GM13976 (cell line): ENCODE measurements around the gene ZG16B.
A peak's percentile ranks its signal among the peaks of the same experiment; 100 is the strongest.

ENCODE experiments used
- DNase-seq: peaks from one replicate; pipeline ENCODE4 v3.0.0; 2012; ENCODE audit warnings: low spot score
- CTCF ChIP-seq: IDR thresholded peaks from 2 replicates; pipeline ENCODE4 v1.5.1; 2012; ENCODE audit warnings: borderline replicate concordance, mild to moderate bottlenecking; ENCODE audit not compliant: insufficient read depth; ENCODE audit errors: extremely low read depth, missing control alignments, control extremely low read depth
- in situ Hi-C: fragments of 300-500 bp; cut with MboI; formaldehyde crosslinking; loops from one replicate; pipeline ENCODE4 v1.12.0; 2022; ENCODE audit warnings: low sequenced_read_pairs, mixed read lengths, inconsistent platforms; ENCODE audit not compliant: unreplicated experiment

The ZG16B gene

DNA sequence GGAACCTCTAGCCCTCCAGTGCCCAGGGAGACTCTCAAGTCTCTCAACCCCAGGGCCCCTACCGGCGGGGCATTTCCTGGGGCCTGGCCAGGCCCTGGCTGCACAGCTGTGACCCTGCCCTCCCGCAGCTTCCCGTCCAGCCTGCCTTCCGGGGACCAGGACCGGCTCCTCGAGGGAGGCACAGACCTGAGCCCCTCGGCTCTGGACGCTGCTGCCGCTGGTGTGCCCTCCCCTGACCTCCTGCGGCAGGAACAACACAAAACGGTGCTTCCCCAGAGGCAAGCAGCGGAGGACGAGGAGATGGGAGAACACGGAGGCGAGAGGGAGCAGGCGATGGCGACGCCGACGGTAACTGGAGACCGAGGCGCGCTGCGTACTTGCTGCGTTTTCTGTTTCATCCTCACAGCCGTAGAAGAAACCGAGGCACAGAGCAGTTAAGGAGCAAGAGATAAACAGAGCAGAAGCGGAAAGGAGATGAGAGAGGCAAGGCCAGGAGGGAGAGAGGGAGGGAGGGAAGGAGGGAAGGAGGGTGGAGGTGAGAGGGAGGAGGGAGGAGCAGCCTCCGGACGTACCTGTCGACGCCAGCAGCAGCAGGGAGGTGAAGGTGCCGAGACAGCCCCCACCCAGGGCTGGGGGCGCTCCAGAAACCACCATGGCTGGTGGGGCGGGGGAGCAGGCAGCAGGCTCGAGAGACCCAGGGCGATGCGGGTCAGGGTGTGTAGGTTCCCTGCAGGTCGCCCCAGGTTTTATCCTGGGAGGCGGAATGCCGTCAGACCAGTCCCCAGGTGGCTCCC is 27.5 kb downstream of the ZG16B start, which contains the start of gene PRSS22:
Gene PRSS22 (minus strand): TSS at position 720 of the 794 bp plus-strand sequence. CDS start 66 bp downstream, at position 654.
- in situ Hi-C loops, result no loop called here
- no peak for TF ChIP-seq CTCF
- DNase-seq, result peak; percentile 43

- TF ChIP-seq CTCF, result no peak
- DNase-seq, result peak; percentile 28
Observed at GRCh38 chr16:2858245-2859025, 28.3 kb downstream of the ZG16B start.

GRCh38 chr16:2859686-2860265 is 29.7 kb downstream of the ZG16B start:
- no peak for DNase-seq
- in situ Hi-C loops, result no loop called here
- no peak for TF ChIP-seq CTCF

More at GRCh38 chr16:2858245-2859025, 28.3 kb downstream of the ZG16B start:
- in situ Hi-C loops, result no loop called here

DNA sequence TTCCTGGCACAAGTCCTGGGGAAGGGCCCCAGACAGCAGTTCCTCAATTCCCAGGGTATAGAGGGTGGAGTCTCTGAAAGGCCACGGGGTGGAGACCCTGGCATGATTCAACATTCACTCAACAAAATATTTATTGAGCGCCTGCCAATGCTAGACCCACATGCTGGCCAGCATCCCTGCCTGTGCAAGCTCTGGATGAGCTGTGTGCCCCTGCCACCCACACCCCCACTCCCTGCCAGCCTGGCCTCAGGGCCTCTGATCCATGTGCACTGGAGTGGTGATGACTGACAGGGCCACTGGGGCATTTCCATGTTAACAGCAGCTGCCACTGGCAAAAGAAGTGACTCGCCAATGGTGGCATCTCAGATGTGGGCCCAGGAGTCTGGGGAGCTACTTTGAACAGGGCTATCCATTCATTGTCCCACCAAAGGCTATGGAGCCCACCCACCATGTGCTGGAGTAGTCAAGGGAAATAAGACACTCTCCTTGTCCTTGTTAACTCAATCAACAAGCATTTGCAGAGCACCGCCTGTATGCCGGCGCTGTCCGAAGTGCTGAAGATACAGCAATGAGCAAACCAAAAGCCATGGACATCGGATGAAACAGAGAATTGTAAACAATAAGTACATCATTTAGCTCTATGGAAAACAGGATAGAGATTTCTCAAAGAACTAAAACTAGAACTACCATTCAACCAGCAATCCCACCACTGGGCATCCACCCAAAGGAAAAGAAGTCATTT is 30.9 kb downstream of the ZG16B start:
- DNase-seq, result no peak
- in situ Hi-C loops, result no loop called here
- TF ChIP-seq CTCF, result no peak

DNA sequence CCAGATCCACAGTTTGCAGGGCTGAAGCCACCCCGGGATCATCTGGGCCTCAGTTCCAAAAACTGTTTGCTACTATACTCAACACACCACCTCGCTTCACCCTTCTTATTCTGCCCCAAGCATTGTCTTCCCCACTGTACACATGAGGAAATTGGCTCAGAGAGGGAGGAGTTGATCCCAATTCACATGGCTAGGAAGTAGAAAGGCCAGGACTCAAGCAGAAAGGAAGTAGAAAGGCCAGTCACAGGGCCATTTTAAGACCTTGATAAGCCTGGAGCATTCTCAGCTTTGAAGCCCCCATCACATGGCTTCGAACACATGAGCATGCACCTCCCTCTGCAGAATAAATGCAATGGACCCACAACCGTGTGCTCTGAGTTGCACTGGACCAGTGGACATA is 35.5 kb downstream of the ZG16B start:
- DNase-seq, result no peak
- TF ChIP-seq CTCF, result no peak
- in situ Hi-C loops, result no loop called here

DNA sequence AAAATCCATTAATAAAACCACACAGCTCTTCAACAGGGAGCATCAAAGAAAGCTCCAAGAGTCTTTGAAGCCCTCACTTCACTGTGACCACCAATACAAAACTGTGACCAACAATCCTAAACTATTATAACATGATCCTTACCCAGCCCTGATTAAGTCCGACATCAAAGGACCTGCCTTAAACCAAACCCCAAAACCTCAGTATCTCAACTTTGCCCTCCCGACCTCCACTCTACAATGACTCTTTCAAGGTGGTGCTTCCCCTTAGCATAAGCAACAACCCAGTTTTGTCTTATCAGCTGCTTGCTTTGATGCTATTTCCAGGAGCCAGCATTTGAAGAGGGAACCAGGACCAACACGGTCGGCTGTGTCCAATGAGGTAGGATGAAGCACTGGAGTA is 36.3 kb downstream of the ZG16B start:
- in situ Hi-C loops, result no loop called here
- no peak for TF ChIP-seq CTCF
- no peak for DNase-seq
